Stimulated activated CD4-positive, alpha-beta T cell treated with anti-CD3 and anti-CD28 coated beads, Interleukin-2, amount 100 ng/mL, for 24 hours (primary cell): ENCODE measurements around the gene UHRF2.
"Not testable (repeated sequence)": the region's sequence is repeated elsewhere in the genome, so short reads cannot be mapped to it uniquely, and the experiment has no call there.

Experiments used
- DNase-seq, 2 donors: peaks; one replicate each; pipeline ENCODE4 v3.0.0-alpha.2; 2020

The UHRF2 gene

GRCh38 chr9:6431038-6431437 is 18.0 kb downstream of the UHRF2 start:
- DNase-seq = no peak

- DNase-seq = no peak
Measured at GRCh38 chr9:6433410-6433809, 20.4 kb downstream of the UHRF2 start.

- DNase-seq = no peak
Measured at GRCh38 chr9:6439051-6439703, 26.2 kb downstream of the UHRF2 start.

- DNase-seq = no peak
Measured at GRCh38 chr9:6440405-6440804, 27.4 kb downstream of the UHRF2 start.

GRCh38 chr9:6441269-6441668 is 28.3 kb downstream of the UHRF2 start:
- DNase-seq = no peak

- DNase-seq = no peak
Measured at GRCh38 chr9:6443661-6444060, 30.7 kb downstream of the UHRF2 start.

GRCh38 chr9:6444128-6444527 is 31.1 kb downstream of the UHRF2 start:
- no peak for DNase-seq

GRCh38 chr9:6449086-6449485 is 36.1 kb downstream of the UHRF2 start:
- no peak for DNase-seq

GRCh38 chr9:6449645-6450044 is 36.6 kb downstream of the UHRF2 start:
- DNase-seq = no peak

- DNase-seq = no peak
Measured at GRCh38 chr9:6450641-6451375, 37.8 kb downstream of the UHRF2 start.

- not testable (repeated sequence) for DNase-seq
Measured at GRCh38 chr9:6455292-6455691, 42.3 kb downstream of the UHRF2 start.

- DNase-seq = not testable (repeated sequence)
Measured at GRCh38 chr9:6458704-6459103, 45.7 kb downstream of the UHRF2 start.

- no peak for DNase-seq
Measured at GRCh38 chr9:6459718-6460117, 46.7 kb downstream of the UHRF2 start.

GRCh38 chr9:6460189-6460768 is 47.3 kb downstream of the UHRF2 start:
- DNase-seq = no peak

GRCh38 chr9:6461619-6462018 is 48.6 kb downstream of the UHRF2 start:
- DNase-seq = no peak

- no peak for DNase-seq
Measured at GRCh38 chr9:6467006-6467625, 54.1 kb downstream of the UHRF2 start.

GRCh38 chr9:6471231-6471850 is 58.3 kb downstream of the UHRF2 start:
- DNase-seq = no peak

GRCh38 chr9:6473151-6473550 is 60.2 kb downstream of the UHRF2 start:
- DNase-seq = no peak

GRCh38 chr9:6479959-6480358 is 67.0 kb downstream of the UHRF2 start:
- DNase-seq = no peak

GRCh38 chr9:6484210-6484609 is 71.2 kb downstream of the UHRF2 start:
- DNase-seq = no peak

GRCh38 chr9:6488395-6488794 is 75.4 kb downstream of the UHRF2 start:
- DNase-seq = no peak

- DNase-seq = no peak
Measured at GRCh38 chr9:6489099-6489498, 76.1 kb downstream of the UHRF2 start.

GRCh38 chr9:6490863-6491262 is 77.9 kb downstream of the UHRF2 start:
- no peak for DNase-seq
